Liver (tissue), 9 donors: Measurements from ENCODE around the gene PTPN18. TPM values are rescaled to one million over a fixed set of nuclear protein-coding genes. Genes with fewer than 3 reads are reported as not detected.

Experiments used
- DNase-seq: peaks from one replicate; pipeline ENCODE4 v3.0.0-alpha.2; 2017; ENCODE audit warnings: low spot score
- H3K27ac ChIP-seq, 2 donors: one replicate each; pipeline ENCODE4 v1.7.0; 2013; ENCODE audit warnings: inconsistent platforms in 2 of 2, low read length in 2 of 2, control low read depth in 1 of 2, low read depth in 1 of 2, mild to moderate bottlenecking in 1 of 2
- H3K27me3 ChIP-seq, 4 donors: one replicate each; pipeline versions ENCODE4 v1.6.1 to v1.7.0; 2013; ENCODE audit warnings: low read length in 3 of 4, inconsistent platforms in 1 of 4, mild to moderate bottlenecking in 1 of 4, moderate library complexity in 1 of 4; ENCODE audit not compliant: control insufficient read depth in 4 of 4, insufficient read depth in 4 of 4
- H3K36me3 ChIP-seq, 4 donors: one replicate each; pipeline versions ENCODE4 v1.6.1 to v1.7.0; 2013; ENCODE audit warnings: low read length in 3 of 4, mild to moderate bottlenecking in 3 of 4, low read depth in 1 of 4, moderate library complexity in 1 of 4; ENCODE audit not compliant: control insufficient read depth in 4 of 4, insufficient read depth in 3 of 4
- H3K4me1 ChIP-seq, 4 donors: one replicate each; pipeline versions ENCODE4 v1.6.1 to v1.7.0; 2013; ENCODE audit warnings: low read length in 3 of 4, mild to moderate bottlenecking in 3 of 4, moderate library complexity in 1 of 4; ENCODE audit not compliant: control insufficient read depth in 4 of 4, insufficient read depth in 4 of 4
- H3K4me3 ChIP-seq, 3 donors: one replicate each; pipeline versions ENCODE4 v1.6.1 to v1.7.0; 2013; ENCODE audit warnings: low read length in 3 of 3, control low read depth in 1 of 3, low read depth in 1 of 3, mild to moderate bottlenecking in 1 of 3
- H3K9ac ChIP-seq, 2 donors: one replicate each; pipeline ENCODE4 v1.7.0; 2013; ENCODE audit warnings: low read length in 2 of 2, mild to moderate bottlenecking in 2 of 2, moderate library complexity in 2 of 2, control low read depth in 1 of 2, low read depth in 1 of 2
- H3K9me3 ChIP-seq, 4 donors: one replicate each; pipeline versions ENCODE4 v1.6.1 to v1.7.0; 2013; ENCODE audit warnings: low read length in 3 of 4; ENCODE audit not compliant: control insufficient read depth in 4 of 4
- FOXA1 ChIP-seq: IDR thresholded peaks from 2 replicates; pipeline ENCODE4 v1.6.1; 2016; ENCODE audit warnings: antibody characterized with exemption
- FOXA2 ChIP-seq: IDR thresholded peaks from 2 replicates; pipeline ENCODE4 v1.6.1; 2016; ENCODE audit warnings: antibody characterized with exemption
- GABPA ChIP-seq, 2 donors: IDR thresholded peaks in 1 of 2; conservative IDR thresholded peaks in 1 of 2; 2 replicates each; pipeline ENCODE4 v1.6.1; 2016; ENCODE audit warnings: antibody characterized with exemption in 2 of 2, mild to moderate bottlenecking in 1 of 2, moderate library complexity in 1 of 2
- HNF4A ChIP-seq, 2 donors: conservative IDR thresholded peaks; 2 replicates each; pipeline ENCODE4 v1.6.1; 2016; ENCODE audit warnings: antibody characterized with exemption in 2 of 2, mild to moderate bottlenecking in 2 of 2
- JUND ChIP-seq, 2 donors: IDR thresholded peaks; 2 replicates each; pipeline ENCODE4 v1.6.1; 2016; ENCODE audit warnings: antibody characterized with exemption in 2 of 2
- NR2F2 ChIP-seq: IDR thresholded peaks from 2 replicates; pipeline ENCODE4 v1.6.1; 2016; ENCODE audit warnings: antibody characterized with exemption
- RAD21 ChIP-seq, 2 donors: IDR thresholded peaks; 2 replicates each; pipeline ENCODE4 v1.6.1; 2016; ENCODE audit warnings: antibody characterized with exemption in 2 of 2, mild to moderate bottlenecking in 2 of 2
- RXRA ChIP-seq, 2 donors: IDR thresholded peaks; 2 replicates each; pipeline ENCODE4 v1.6.1; 2017 to 2018; ENCODE audit warnings: antibody characterized with exemption in 2 of 2, mild to moderate bottlenecking in 1 of 2
- SP1 ChIP-seq: IDR thresholded peaks from 2 replicates; pipeline ENCODE4 v1.6.1; 2018; ENCODE audit warnings: antibody characterized with exemption, mild to moderate bottlenecking
- TAF1 ChIP-seq: conservative IDR thresholded peaks from 2 replicates; pipeline ENCODE4 v1.6.1; 2016; ENCODE audit warnings: antibody characterized with exemption, mild to moderate bottlenecking
- YY1 ChIP-seq: IDR thresholded peaks from 2 replicates; pipeline ENCODE4 v1.6.1; 2016; ENCODE audit warnings: antibody characterized with exemption, mild to moderate bottlenecking
- WGBS: extraction: QIAGEN DNeasy Blood & Tissue Kit; methylation state at CpG from one replicate; pipeline ENCODE4 v1.1.7; 2013; 5-methylcytosine and 5-hydroxymethylcytosine counted together
- polyA plus RNA-seq, 2 donors: library from polyadenylated mRNA; stranded (reverse) in 1 of 2; unstranded in 1 of 2; fragments of 200-250 nt in 1 of 2; fragments of >200 nt in 1 of 2; fragmentation: Nextera tagmentation in 1 of 2; extraction: Ambion mirVana in 1 of 2; gene quantifications; one replicate each; pipeline versions ENCODE4 v1.2.1 to v1.2.3, GENCODE V29; 2013 to 2015
- total RNA-seq, 2 donors: library from RNA; depleted of rRNA; stranded (reverse); fragments of >200 nt; gene quantifications; one replicate each; pipeline ENCODE4 v1.2.3, GENCODE V29; 2014
- TF ChIP-seq, protein P1 (sequence below): fragments of 150-350 bp; IDR thresholded peaks from 2 replicates; pipeline ENCODE4 v1.5.1; 2017; ENCODE audit warnings: improper control_type of control experiment, low read depth, low read length; ENCODE audit not compliant: missing input control
- TF ChIP-seq, protein P2 (sequence below): IDR thresholded peaks from 2 replicates; pipeline ENCODE4 v1.6.1; 2016; ENCODE audit warnings: antibody characterized with exemption, mild to moderate bottlenecking
- TF ChIP-seq, protein P3 (sequence below): IDR thresholded peaks from 2 replicates; pipeline ENCODE4 v1.6.1; 2016; ENCODE audit warnings: antibody characterized with exemption
- TF ChIP-seq, protein P4 (sequence below): IDR thresholded peaks from 2 replicates; pipeline ENCODE4 v1.6.1; 2016; ENCODE audit warnings: antibody characterized with exemption
- TF ChIP-seq, protein P5 (sequence below): IDR thresholded peaks from 2 replicates; pipeline ENCODE4 v1.6.1; 2016; ENCODE audit warnings: antibody characterized with exemption
- donor health status: healthy.
- donor health status: healthy.
- donor health status: healthy.
- donor health status: healthy.
- donor health status: healthy.

The PTPN18 gene
- total and polyA plus RNA-seq, 4 donors, result 14.0 to 28.6 (median 16.7) TPM

DNA sequence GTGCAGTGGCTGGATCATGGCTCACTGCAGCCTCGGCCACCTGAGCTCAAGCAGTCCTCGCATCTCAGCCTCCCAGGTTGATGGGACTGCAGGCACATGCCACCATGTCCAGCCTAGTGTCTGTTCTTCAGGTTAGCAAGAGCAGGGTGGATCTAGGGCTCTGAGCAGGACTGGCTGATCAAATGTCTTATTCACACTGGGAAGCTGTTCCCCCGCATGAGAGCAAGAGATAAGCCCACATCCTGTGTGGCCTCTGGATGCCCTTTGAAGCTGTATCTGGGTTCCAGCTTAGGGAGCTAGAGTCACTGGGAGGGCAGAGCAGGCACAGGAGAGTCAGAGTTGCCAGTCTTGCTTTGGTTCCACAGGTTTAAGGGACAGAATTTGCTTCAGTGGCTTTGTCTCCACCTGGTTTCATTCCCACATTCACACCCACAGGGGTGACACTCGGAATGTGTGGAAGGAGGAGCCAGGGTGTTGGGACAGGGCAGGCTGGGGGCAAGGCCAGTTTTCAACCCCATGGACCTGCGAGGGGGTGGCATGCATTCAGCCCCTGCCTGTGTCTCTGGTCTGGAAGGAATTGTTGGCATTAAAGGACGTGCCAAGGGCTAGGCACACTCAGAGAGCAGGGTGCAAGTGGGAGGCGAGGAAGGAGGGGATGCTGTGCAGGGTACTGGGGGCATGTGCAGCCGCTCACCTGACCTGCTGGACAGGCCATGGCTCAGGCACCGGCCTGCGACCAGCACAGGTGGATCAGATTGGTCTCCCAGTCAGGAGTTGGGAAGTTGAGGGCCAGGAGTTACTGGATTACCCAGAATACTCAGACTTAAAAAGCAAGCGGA, 24.5 kb downstream of the PTPN18 start:
- H3K9me3 ChIP-seq, result no peaks in the 10 kb centered on the region
- no peaks in the 10 kb centered on the region for H3K27me3 ChIP-seq
- DNase-seq, result no peak
- H3K36me3 ChIP-seq, result no peaks in the 10 kb centered on the region
- TF ChIP-seq, protein P1, sequence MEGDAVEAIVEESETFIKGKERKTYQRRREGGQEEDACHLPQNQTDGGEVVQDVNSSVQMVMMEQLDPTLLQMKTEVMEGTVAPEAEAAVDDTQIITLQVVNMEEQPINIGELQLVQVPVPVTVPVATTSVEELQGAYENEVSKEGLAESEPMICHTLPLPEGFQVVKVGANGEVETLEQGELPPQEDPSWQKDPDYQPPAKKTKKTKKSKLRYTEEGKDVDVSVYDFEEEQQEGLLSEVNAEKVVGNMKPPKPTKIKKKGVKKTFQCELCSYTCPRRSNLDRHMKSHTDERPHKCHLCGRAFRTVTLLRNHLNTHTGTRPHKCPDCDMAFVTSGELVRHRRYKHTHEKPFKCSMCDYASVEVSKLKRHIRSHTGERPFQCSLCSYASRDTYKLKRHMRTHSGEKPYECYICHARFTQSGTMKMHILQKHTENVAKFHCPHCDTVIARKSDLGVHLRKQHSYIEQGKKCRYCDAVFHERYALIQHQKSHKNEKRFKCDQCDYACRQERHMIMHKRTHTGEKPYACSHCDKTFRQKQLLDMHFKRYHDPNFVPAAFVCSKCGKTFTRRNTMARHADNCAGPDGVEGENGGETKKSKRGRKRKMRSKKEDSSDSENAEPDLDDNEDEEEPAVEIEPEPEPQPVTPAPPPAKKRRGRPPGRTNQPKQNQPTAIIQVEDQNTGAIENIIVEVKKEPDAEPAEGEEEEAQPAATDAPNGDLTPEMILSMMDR, result no peak
- TF ChIP-seq FOXA1 (no peak), NR2F2 (no peak), SP1 (no peak), GABPA (IDR thresholded peaks at IDR 0.05 in 1 of 2, conservative IDR thresholded peaks at IDR 0.05 in 1 of 2) (no peak), YY1 (no peak), HNF4A (conservative IDR thresholded peaks at IDR 0.05) (no peak), JUND (IDR thresholded peaks at IDR 0.05) (no peak)
- TF ChIP-seq, protein P2, sequence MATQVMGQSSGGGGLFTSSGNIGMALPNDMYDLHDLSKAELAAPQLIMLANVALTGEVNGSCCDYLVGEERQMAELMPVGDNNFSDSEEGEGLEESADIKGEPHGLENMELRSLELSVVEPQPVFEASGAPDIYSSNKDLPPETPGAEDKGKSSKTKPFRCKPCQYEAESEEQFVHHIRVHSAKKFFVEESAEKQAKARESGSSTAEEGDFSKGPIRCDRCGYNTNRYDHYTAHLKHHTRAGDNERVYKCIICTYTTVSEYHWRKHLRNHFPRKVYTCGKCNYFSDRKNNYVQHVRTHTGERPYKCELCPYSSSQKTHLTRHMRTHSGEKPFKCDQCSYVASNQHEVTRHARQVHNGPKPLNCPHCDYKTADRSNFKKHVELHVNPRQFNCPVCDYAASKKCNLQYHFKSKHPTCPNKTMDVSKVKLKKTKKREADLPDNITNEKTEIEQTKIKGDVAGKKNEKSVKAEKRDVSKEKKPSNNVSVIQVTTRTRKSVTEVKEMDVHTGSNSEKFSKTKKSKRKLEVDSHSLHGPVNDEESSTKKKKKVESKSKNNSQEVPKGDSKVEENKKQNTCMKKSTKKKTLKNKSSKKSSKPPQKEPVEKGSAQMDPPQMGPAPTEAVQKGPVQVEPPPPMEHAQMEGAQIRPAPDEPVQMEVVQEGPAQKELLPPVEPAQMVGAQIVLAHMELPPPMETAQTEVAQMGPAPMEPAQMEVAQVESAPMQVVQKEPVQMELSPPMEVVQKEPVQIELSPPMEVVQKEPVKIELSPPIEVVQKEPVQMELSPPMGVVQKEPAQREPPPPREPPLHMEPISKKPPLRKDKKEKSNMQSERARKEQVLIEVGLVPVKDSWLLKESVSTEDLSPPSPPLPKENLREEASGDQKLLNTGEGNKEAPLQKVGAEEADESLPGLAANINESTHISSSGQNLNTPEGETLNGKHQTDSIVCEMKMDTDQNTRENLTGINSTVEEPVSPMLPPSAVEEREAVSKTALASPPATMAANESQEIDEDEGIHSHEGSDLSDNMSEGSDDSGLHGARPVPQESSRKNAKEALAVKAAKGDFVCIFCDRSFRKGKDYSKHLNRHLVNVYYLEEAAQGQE, result no peak
- TF ChIP-seq, protein P3, sequence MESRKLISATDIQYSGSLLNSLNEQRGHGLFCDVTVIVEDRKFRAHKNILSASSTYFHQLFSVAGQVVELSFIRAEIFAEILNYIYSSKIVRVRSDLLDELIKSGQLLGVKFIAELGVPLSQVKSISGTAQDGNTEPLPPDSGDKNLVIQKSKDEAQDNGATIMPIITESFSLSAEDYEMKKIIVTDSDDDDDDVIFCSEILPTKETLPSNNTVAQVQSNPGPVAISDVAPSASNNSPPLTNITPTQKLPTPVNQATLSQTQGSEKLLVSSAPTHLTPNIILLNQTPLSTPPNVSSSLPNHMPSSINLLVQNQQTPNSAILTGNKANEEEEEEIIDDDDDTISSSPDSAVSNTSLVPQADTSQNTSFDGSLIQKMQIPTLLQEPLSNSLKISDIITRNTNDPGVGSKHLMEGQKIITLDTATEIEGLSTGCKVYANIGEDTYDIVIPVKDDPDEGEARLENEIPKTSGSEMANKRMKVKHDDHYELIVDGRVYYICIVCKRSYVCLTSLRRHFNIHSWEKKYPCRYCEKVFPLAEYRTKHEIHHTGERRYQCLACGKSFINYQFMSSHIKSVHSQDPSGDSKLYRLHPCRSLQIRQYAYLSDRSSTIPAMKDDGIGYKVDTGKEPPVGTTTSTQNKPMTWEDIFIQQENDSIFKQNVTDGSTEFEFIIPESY, result no peak
- TF ChIP-seq, protein P4, sequence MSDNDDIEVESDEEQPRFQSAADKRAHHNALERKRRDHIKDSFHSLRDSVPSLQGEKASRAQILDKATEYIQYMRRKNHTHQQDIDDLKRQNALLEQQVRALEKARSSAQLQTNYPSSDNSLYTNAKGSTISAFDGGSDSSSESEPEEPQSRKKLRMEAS, result no peak
- TF ChIP-seq, protein P5, sequence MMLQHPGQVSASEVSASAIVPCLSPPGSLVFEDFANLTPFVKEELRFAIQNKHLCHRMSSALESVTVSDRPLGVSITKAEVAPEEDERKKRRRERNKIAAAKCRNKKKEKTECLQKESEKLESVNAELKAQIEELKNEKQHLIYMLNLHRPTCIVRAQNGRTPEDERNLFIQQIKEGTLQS, result no peak
- 92% methylated on average over 11 of the region's 11 CpGs for WGBS
- peaks cover 0 to 6% (median 5%) of the 10 kb centered on the region in 4 donors for H3K4me1 ChIP-seq
- no peak overlapping the region for H3K4me3 ChIP-seq
- no peak overlapping the region for H3K9ac ChIP-seq
- H3K27ac ChIP-seq, result no peak overlapping the region

DNA sequence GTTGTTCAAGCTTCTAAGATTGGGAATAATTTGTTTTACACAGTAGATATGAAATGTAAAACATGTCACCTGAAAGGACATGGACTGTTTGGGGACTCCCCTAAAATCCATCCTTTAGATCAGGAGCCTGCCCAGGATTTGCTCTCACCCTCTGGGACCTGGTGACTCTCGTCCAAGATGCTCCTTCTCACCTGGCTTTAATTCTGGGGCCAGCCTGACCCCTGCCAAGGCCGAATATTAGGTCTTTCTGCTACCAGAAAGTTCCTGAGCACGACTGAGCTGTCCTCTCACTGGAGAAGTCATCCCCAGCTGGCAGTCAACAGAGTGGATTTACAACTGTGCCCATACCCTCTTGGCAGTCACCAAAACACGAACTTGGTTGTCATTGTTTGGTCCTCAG, 25.3 kb downstream of the PTPN18 start:
- H3K9ac ChIP-seq, result no peak overlapping the region
- no peak overlapping the region for H3K27ac ChIP-seq
- peaks cover 0 to 6% (median 5%) of the 10 kb centered on the region in 4 donors for H3K4me1 ChIP-seq
- no peak for DNase-seq
- H3K36me3 ChIP-seq, result no peaks in the 10 kb centered on the region
- no peak overlapping the region for H3K4me3 ChIP-seq
- WGBS, result 91% methylated on average over 4 of the region's 4 CpGs
- H3K27me3 ChIP-seq, result no peaks in the 10 kb centered on the region
- no peaks in the 10 kb centered on the region for H3K9me3 ChIP-seq
- no peak for TF ChIP-seq TAF1
- TF ChIP-seq GABPA (IDR thresholded peaks at IDR 0.05 in 1 of 2, conservative IDR thresholded peaks at IDR 0.05 in 1 of 2), result no peak
- no peak for TF ChIP-seq FOXA2
- TF ChIP-seq, protein P1, result no peak
- TF ChIP-seq, protein P3, result no peak
- TF ChIP-seq, protein P4, result no peak
- TF ChIP-seq HNF4A (conservative IDR thresholded peaks at IDR 0.05), result no peak
- no peak for TF ChIP-seq RXRA (IDR thresholded peaks at IDR 0.05)
- no peak for TF ChIP-seq JUND (IDR thresholded peaks at IDR 0.05)
- no peak for TF ChIP-seq NR2F2
- TF ChIP-seq RAD21 (IDR thresholded peaks at IDR 0.05), result no peak
